IPS-NIHi7 (cell line): Measurements from ENCODE around the gene ZC3H4.
A peak's percentile ranks its signal among the peaks of the same experiment; 100 is the strongest.

Source experiments
- DNase-seq: peaks from one replicate; pipeline ENCODE4 v3.0.0; 2012; ENCODE audit warnings: mixed read lengths; ENCODE audit errors: extremely low spot score

The ZC3H4 gene

GRCh38 chr19:47021536-47022139 lies 91.9 kb downstream of the ZC3H4 start:
- DNase-seq: peak; percentile 41

GRCh38 chr19:47020992-47021496 lies 92.5 kb downstream of the ZC3H4 start:
- DNase-seq: peak; percentile 39

- DNase-seq: peak; percentile 30
These were observed 93.3 kb downstream of the ZC3H4 start for GRCh38 chr19:47020132-47020805.

GRCh38 chr19:47019431-47020041 lies 94.0 kb downstream of the ZC3H4 start, which contains the start of gene NPAS1:
TSS of gene NPAS1 (plus strand) at chr19:47019837. CDS start at chr19:47021048, 1,211 bp downstream.
- peak; percentile 80 for DNase-seq

GRCh38 chr19:47018923-47019322 lies 94.7 kb downstream of the ZC3H4 start:
- no peak for DNase-seq
